ENCODE measurements around the gene PLD4. TPM values are rescaled to one million over a fixed set of nuclear protein-coding genes. Genes with fewer than 3 reads are reported as not detected.

Gene PLD4
- total and polyA plus RNA-seq, 3 donors from 2014 or later: 1.1 to 1.7 (median 1.2) TPM

DNA sequence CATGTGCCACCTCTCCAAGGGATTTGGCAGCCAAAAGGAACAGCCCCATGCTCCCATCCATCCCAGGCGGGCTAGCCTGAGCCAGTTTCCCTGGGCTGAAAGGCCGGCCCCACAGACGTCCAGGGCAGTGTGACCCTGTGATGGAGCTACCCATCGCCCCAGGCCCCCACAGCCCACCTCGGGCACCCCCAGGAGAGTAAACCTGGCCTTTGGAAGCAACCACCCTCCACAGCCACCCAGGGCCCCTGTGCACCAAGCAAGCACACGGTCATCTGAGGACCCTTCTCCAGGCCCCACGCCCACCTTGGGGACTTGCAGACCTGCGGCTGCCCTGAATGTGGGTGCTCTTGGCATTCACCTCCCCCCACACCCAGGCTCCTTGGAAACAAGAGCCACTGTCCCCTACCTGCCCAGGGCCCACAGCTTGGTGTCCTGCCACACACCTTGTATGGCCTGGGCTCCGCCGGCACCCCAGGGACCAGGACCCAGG, 45.1 kb downstream of the PLD4 start:
- Histone ChIP-seq H3K36me3 (ENCODE audit: low read depth, missing control alignments) (no peaks in the 10 kb centered on the region), H3K27me3 (no peaks in the 10 kb centered on the region), H3K9me3 (no peaks in the 10 kb centered on the region), H3K4me3 (no peak overlapping the region), H3K4me1 (peaks cover 27% of the 10 kb centered on the region), H3K27ac (no peak overlapping the region)
- TF ChIP-seq, protein P1, sequence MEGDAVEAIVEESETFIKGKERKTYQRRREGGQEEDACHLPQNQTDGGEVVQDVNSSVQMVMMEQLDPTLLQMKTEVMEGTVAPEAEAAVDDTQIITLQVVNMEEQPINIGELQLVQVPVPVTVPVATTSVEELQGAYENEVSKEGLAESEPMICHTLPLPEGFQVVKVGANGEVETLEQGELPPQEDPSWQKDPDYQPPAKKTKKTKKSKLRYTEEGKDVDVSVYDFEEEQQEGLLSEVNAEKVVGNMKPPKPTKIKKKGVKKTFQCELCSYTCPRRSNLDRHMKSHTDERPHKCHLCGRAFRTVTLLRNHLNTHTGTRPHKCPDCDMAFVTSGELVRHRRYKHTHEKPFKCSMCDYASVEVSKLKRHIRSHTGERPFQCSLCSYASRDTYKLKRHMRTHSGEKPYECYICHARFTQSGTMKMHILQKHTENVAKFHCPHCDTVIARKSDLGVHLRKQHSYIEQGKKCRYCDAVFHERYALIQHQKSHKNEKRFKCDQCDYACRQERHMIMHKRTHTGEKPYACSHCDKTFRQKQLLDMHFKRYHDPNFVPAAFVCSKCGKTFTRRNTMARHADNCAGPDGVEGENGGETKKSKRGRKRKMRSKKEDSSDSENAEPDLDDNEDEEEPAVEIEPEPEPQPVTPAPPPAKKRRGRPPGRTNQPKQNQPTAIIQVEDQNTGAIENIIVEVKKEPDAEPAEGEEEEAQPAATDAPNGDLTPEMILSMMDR (IDR thresholded peaks at IDR 0.05): no peak
- no peak for TF ChIP-seq POLR2A (IDR thresholded peaks at IDR 0.05)
- WGBS, 2 donors: 87 to 99% methylated on average over 7 to 8 of the region's 10 CpGs
- no peak for DNase-seq
- intact Hi-C loops (cut with DNase I; ENCODE audit: low total_unique reads): loop anchor here (10.0 kb wide), 1 partner anchor 55 kb away; the partner anchor contains the start of gene CDCA4

DNA sequence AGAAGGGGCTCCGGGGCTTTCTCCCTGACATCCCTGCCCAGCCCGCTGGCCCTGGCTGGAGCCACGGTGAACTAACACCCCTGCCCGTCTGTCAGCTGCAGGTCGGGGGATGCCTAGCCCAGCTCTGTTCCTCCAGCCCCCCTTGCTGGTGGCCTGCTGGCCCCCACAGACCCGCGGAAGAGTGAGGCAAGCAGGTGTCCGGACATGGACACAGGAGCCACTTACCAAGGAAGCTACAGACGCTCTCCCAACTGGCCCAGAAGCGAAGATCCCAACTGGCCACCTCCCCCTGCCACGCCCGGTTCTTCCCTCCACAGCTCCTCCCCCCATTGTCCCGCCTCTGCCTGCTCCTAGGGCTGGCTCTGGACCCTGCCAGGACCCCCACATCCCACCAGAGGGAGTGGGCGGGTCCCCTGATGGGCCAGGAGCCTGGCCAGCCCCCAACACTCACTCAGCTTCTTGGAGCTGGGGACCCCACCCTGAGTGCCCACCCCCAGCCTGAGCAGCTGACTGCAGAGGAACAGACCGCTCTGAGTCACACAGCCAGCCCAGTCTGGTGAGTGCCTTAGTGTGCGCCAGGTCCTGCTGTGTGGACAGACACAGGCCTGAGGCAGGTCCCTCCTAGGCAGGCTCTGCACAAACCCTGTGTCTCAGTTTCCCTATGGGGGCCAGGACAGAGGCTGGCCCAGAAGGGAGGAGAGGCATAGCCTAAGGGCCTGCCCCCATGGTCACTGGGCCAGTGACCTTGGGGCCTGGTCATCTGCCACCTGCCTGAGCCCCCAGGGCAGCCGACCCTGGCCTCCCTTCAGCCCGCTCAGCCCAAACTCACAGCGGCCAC, 45.8 kb downstream of the PLD4 start:
- H3K9me3 ChIP-seq: no peaks in the 10 kb centered on the region
- no peaks in the 10 kb centered on the region for H3K36me3 ChIP-seq (ENCODE audit: low read depth, missing control alignments)
- no peak for TF ChIP-seq POLR2A (IDR thresholded peaks at IDR 0.05)
- TF ChIP-seq, protein P1 (IDR thresholded peaks at IDR 0.05): no peak
- intact Hi-C loops (cut with DNase I; ENCODE audit: low total_unique reads): loop anchor here (10.0 kb wide), 1 partner anchor 54 kb away; the partner anchor contains the start of gene CDCA4
- H3K4me3 ChIP-seq: no peak overlapping the region
- WGBS, 2 donors: 85 to 88% methylated on average over 8 to 16 of the region's 19 CpGs
- DNase-seq: no peak
- peaks cover 27% of the 10 kb centered on the region for H3K4me1 ChIP-seq
- no peaks in the 10 kb centered on the region for H3K27me3 ChIP-seq
- H3K27ac ChIP-seq: peak overlapping the region in 1 of 2 donors; percentile 50

DNA sequence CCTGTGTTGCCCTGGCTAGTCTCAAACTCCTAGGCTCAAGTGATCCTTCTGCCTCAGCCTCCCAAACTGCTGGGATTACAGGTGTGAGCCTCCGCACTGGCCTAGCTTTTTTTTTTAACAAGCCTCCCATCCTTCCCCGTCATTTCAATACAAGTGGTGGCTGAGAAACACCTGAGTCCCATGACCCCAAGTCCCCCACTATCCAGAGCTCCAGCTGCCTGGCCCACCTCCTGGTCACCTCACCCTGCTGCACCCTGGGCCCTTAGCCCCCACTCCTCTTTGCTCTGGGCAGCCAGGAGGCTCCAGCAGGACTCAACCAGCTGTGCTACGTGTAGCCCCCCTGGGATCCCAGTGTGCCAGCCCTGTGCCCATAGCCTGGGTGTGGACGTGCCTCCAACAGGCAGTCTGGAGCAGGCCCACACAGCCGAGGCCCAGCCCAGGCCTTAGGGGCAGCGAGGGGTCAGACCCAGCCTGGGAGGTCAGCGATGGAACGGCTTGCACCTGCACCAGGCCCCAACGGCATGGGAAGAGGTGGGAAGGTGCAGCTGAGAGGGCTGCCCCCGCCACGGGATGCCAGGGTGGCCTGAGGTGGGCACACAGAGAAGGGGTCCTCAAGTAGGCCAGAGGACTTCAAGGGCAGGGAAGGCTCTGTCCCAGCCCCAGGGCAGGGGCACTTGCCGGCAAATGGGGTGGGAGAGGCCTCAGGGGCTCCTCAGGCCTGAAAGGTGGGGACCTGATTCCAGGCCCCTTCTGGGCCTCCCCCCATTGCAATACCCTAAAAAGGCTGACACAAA, 47.0 kb downstream of the PLD4 start:
- 90 to 98% methylated on average over 7 to 12 of the region's 12 CpGs for WGBS, 2 donors
- peaks cover 27% of the 10 kb centered on the region for H3K4me1 ChIP-seq
- DNase-seq: no peak
- H3K27ac ChIP-seq: peak overlapping the region in 1 of 2 donors; percentile 50
- no peaks in the 10 kb centered on the region for H3K36me3 ChIP-seq (ENCODE audit: low read depth, missing control alignments)
- TF ChIP-seq POLR2A (IDR thresholded peaks at IDR 0.05): no peak
- TF ChIP-seq, protein P1 (IDR thresholded peaks at IDR 0.05): no peak
- H3K9me3 ChIP-seq: no peaks in the 10 kb centered on the region
- intact Hi-C loops (cut with DNase I; ENCODE audit: low total_unique reads): loop anchor here (10.0 kb wide), 1 partner anchor 53 kb away; the partner anchor contains the start of gene CDCA4
- no peak overlapping the region for H3K4me3 ChIP-seq
- no peaks in the 10 kb centered on the region for H3K27me3 ChIP-seq

DNA sequence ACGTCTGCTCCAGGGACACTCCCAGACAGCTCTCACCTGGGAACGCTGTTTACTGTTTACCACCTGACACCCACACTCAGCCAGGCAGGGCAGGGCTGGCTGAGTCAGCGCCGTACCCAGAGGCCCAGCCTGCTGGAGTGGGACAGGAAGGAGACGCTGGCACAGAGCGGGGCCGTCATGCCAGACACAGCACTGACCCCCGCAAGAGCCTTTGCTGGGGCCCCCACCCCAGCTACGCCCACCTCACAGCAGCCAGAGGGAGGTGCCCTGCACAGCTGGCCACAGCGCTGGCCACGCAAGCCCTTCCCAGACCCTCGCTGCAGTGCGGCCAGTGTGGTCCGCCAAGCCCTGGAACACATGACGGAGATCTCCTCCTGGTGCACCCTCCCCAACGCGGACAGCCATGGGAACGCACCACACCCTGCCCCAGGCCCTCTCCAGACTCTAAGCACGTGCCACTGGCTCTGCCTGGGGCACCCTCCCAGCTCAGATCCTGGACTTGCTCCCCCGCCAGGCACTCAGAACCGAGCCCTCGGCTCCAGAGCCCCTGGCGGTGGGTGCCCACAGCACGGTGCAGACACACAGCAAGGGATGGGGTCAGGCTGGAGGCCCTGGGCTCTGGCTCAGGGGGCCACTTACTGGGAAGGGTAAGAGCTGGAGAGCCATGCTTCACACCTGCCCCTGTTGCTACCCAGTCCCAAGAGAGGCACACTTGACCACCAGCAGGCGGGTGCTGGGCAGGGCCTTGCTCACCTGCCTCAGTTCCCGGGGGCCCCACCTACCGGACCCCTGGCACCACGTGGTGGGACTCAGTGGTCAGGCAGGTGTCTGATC, 47.8 kb downstream of the PLD4 start:
- H3K4me3 ChIP-seq: no peak overlapping the region
- TF ChIP-seq, protein P1 (IDR thresholded peaks at IDR 0.05): no peak
- no peak for TF ChIP-seq POLR2A (IDR thresholded peaks at IDR 0.05)
- no peaks in the 10 kb centered on the region for H3K9me3 ChIP-seq
- no peaks in the 10 kb centered on the region for H3K27me3 ChIP-seq
- intact Hi-C loops (cut with DNase I; ENCODE audit: low total_unique reads): loop anchor here (10.0 kb wide), 1 partner anchor 52 kb away; the partner anchor contains the start of gene CDCA4
- no peaks in the 10 kb centered on the region for H3K36me3 ChIP-seq (ENCODE audit: low read depth, missing control alignments)
- H3K27ac ChIP-seq: peak overlapping the region in 1 of 2 donors; percentile 56
- no peak for DNase-seq
- 95 to 100% methylated on average over 2 to 23 of the region's 28 CpGs for WGBS, 2 donors
- peaks cover 28% of the 10 kb centered on the region for H3K4me1 ChIP-seq
